GM10847 (cell line): ENCODE measurements around the gene ACOX3.

Source experiments
- POLR2A ChIP-seq: IDR thresholded peaks from 2 replicates; pipeline ENCODE4 v1.6.1; 2011; ENCODE audit not compliant: insufficient read length; ENCODE audit errors: extremely low read depth

The ACOX3 gene

GRCh38 chr4:8352368-8353157 lies 88.0 kb downstream of the ACOX3 start:
- no peak for TF ChIP-seq POLR2A

GRCh38 chr4:8351931-8352367 lies 88.6 kb downstream of the ACOX3 start:
- TF ChIP-seq POLR2A, result no peak

GRCh38 chr4:8350841-8351461 lies 89.6 kb downstream of the ACOX3 start:
- TF ChIP-seq POLR2A, result no peak

- TF ChIP-seq POLR2A, result no peak
Measured at GRCh38 chr4:8350352-8350751, 90.2 kb downstream of the ACOX3 start.

GRCh38 chr4:8349664-8350236 lies 90.8 kb downstream of the ACOX3 start:
- TF ChIP-seq POLR2A, result no peak

GRCh38 chr4:8348071-8348470 lies 92.5 kb downstream of the ACOX3 start:
- no peak for TF ChIP-seq POLR2A

- no peak for TF ChIP-seq POLR2A
Measured at GRCh38 chr4:8347660-8348059, 92.9 kb downstream of the ACOX3 start.

- TF ChIP-seq POLR2A, result no peak
Measured at GRCh38 chr4:8346838-8347605, 93.5 kb downstream of the ACOX3 start.

GRCh38 chr4:8345946-8346814 lies 94.3 kb downstream of the ACOX3 start:
- TF ChIP-seq POLR2A, result no peak

- TF ChIP-seq POLR2A, result no peak
Measured at GRCh38 chr4:8345053-8345945, 95.2 kb downstream of the ACOX3 start.

GRCh38 chr4:8344377-8344776 lies 96.1 kb downstream of the ACOX3 start:
- no peak for TF ChIP-seq POLR2A

- TF ChIP-seq POLR2A, result no peak
Measured at GRCh38 chr4:8343967-8344331, 96.6 kb downstream of the ACOX3 start.

- no peak for TF ChIP-seq POLR2A
Measured at GRCh38 chr4:8343262-8343966, 97.1 kb downstream of the ACOX3 start.
